HG02642 (cell line): ENCODE measurements around the gene BRI3BP.
"Not testable (repeated sequence)": the region's sequence is repeated elsewhere in the genome, so short reads cannot be mapped to it uniquely, and the experiment has no call there.

Source experiments
- ATAC-seq: cut with Tn5 transposase; IDR thresholded peaks from one replicate; pipeline ENCODE4 v1.9.1; 2021; ENCODE audit warnings: mild to moderate bottlenecking; ENCODE audit not compliant: unreplicated experiment, poor library complexity

BRI3BP gene

GRCh38 chr12:124971603-124972002 lies 21.8 kb upstream of the BRI3BP start:
- no peak for ATAC-seq

GRCh38 chr12:124972211-124972610 lies 21.2 kb upstream of the BRI3BP start:
- ATAC-seq: no peak

- no peak for ATAC-seq
These were observed 18.2 kb upstream of the BRI3BP start for GRCh38 chr12:124975276-124975675.

GRCh38 chr12:124976999-124977398 lies 16.4 kb upstream of the BRI3BP start:
- ATAC-seq: no peak

- ATAC-seq: no peak
These were observed 13.9 kb upstream of the BRI3BP start for GRCh38 chr12:124979568-124979967.

GRCh38 chr12:124980098-124980892 lies 13.2 kb upstream of the BRI3BP start:
- no peak for ATAC-seq

- ATAC-seq: not testable (repeated sequence)
These were observed 6.6 kb upstream of the BRI3BP start for GRCh38 chr12:124986876-124987275.

GRCh38 chr12:124992874-124993625 lies 395 bp upstream of the BRI3BP start:
- peak; percentile 32 for ATAC-seq

GRCh38 chr12:124994437-124994975 lies 1.1 kb downstream of the BRI3BP start:
- ATAC-seq: no peak

GRCh38 chr12:124995200-124995961 lies 1.9 kb downstream of the BRI3BP start:
- ATAC-seq: no peak

- ATAC-seq: no peak
These were observed 5.3 kb downstream of the BRI3BP start for GRCh38 chr12:124998705-124999104.

GRCh38 chr12:125001636-125002035 lies 8.2 kb downstream of the BRI3BP start:
- no peak for ATAC-seq

- ATAC-seq: no peak
These were observed 9.6 kb downstream of the BRI3BP start for GRCh38 chr12:125003021-125003420.

- no peak for ATAC-seq
These were observed 11.2 kb downstream of the BRI3BP start for GRCh38 chr12:125004621-125005020.

- ATAC-seq: no peak
These were observed 12.2 kb downstream of the BRI3BP start for GRCh38 chr12:125005652-125006051.

GRCh38 chr12:125006365-125006764 lies 12.9 kb downstream of the BRI3BP start:
- no peak for ATAC-seq

- ATAC-seq: no peak
These were observed 20.5 kb downstream of the BRI3BP start for GRCh38 chr12:125013816-125014442.

GRCh38 chr12:125014526-125014925 lies 21.1 kb downstream of the BRI3BP start:
- ATAC-seq: no peak

GRCh38 chr12:125015680-125016310 lies 22.4 kb downstream of the BRI3BP start:
- ATAC-seq: no peak

- ATAC-seq: no peak
These were observed 24.4 kb downstream of the BRI3BP start for GRCh38 chr12:125017801-125018200.
